ENCODE data around the gene PUSL1. TPM values are rescaled to one million over a fixed set of nuclear protein-coding genes. Genes with fewer than 3 reads are reported as not detected.

PUSL1 gene, protein sequence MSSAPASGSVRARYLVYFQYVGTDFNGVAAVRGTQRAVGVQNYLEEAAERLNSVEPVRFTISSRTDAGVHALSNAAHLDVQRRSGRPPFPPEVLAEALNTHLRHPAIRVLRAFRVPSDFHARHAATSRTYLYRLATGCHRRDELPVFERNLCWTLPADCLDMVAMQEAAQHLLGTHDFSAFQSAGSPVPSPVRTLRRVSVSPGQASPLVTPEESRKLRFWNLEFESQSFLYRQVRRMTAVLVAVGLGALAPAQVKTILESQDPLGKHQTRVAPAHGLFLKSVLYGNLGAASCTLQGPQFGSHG
- 15.7 and 17.9 TPM in 2 replicates for total RNA-seq
- total RNA-seq (2013) = 10.4 TPM
- polyA plus RNA-seq = 21.3 and 25.8 TPM in 2 replicates
- 27.0 and 27.2 TPM in 2 replicates for polyA minus RNA-seq

DNA sequence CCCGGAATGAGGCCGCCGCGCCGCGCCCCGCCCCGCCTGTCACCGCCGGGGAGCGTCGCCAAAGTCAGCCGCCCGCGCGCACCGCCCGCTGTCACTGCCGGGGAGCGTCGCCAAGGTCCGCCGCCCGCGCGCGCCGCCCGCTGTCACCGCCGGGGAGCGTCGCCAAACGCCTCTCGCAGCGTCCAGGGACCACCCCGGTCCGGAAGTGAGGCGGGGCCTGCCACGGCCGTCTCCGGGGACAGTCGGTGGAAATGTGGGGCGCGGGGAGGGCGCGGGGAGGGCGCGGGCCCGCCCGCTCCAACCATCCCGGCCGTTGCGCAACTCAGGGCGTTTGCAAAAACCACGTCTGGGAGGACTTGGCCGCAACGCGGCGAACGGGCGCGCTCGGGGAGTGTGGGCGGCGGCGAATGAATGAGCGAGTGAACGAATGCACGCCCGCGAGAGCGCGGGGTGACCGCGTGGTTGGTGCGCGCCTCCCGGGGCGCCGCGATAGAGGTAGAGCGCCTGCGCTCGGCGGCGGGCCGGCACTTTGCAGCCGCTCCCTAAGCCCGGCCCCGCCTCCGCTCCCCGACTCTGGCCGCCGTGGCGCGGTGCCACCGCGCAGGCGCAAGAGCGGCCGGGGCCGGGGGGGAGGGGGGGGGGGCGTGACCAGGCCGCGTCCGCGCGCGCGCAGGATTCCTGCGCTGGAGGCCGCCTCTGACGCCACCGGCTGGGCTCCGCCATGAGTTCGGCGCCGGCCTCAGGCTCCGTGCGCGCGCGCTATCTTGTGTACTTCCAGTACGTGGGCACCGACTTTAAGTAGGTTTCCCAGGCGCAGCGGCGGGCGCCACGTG is at the start of gene PUSL1, which contains the start of gene ACAP3:
Gene PUSL1 (plus strand): TSS at position 675 of the 833 bp plus-strand sequence. CDS start 47 bp downstream, at position 722.
Gene ACAP3 (minus strand): TSS at position 8 of the 833 bp plus-strand sequence. CDS start 115 bp downstream, outside the sequence.
- peaks cover 34 to 47% of the 10 kb centered on the region in 2 donors for H3K4me1 ChIP-seq (ENCODE audit: control insufficient read depth in 2 of 2, insufficient read depth in 2 of 2, low read length in 2 of 2)
- under 1% methylated on average over 110 of the region's 131 CpGs for WGBS (ENCODE audit: insufficient coverage)

More for the DNA sequence above, at the start of gene PUSL1, which contains the start of gene ACAP3:
- H3K4me3 Mint-ChIP-seq = peak within 1 kb of the TSS; percentile 90
- POLR2A ChIA-PET = no interaction called here
- H3K4me2 ChIP-seq (replicated peaks; ENCODE audit: low read depth, low read length, poor library complexity, severe bottlenecking) = peak within 1 kb of the TSS; percentile 99
- TF ChIP-seq, protein P1, sequence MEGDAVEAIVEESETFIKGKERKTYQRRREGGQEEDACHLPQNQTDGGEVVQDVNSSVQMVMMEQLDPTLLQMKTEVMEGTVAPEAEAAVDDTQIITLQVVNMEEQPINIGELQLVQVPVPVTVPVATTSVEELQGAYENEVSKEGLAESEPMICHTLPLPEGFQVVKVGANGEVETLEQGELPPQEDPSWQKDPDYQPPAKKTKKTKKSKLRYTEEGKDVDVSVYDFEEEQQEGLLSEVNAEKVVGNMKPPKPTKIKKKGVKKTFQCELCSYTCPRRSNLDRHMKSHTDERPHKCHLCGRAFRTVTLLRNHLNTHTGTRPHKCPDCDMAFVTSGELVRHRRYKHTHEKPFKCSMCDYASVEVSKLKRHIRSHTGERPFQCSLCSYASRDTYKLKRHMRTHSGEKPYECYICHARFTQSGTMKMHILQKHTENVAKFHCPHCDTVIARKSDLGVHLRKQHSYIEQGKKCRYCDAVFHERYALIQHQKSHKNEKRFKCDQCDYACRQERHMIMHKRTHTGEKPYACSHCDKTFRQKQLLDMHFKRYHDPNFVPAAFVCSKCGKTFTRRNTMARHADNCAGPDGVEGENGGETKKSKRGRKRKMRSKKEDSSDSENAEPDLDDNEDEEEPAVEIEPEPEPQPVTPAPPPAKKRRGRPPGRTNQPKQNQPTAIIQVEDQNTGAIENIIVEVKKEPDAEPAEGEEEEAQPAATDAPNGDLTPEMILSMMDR (IDR thresholded peaks at IDR 0.05) = no peak
- no peak for TF ChIP-seq EZH2 (IDR thresholded peaks at IDR 0.05; ENCODE audit: borderline replicate concordance, insufficient read depth, low read depth, low read length, poor library complexity, severe bottlenecking)
- peak within 1 kb of the TSS; percentile 95 for H3K27ac Mint-ChIP-seq
- H3K9ac ChIP-seq (ENCODE audit: low read length) = peak within 1 kb of the TSS; percentile 93
- H3K27me3 Mint-ChIP-seq = no peaks in the 10 kb centered on the region
- CTCF ChIA-PET = no interaction called here
- intact Hi-C loops (cut with micrococcal nuclease) = loop anchor here (1.0 to 5.0 kb wide), 5 partner anchors 16 to 296 kb away; partner anchors contain the start of genes B3GALT6, C1orf159, CPTP and INTS11
- peak; percentile 95 for DNase-seq
- H3K79me2 ChIP-seq (ENCODE audit: control insufficient read depth, insufficient read depth, low read length) = peaks cover 39% of the 10 kb centered on the region
- H3K27me3 ChIP-seq (replicated peaks in 1 of 4; ENCODE audit: control extremely low read depth in 1 of 4, control insufficient read depth in 3 of 4, insufficient read depth in 4 of 4, low read length in 3 of 4) = no peaks in the 10 kb centered on the region
- H3K9me3 Mint-ChIP-seq (ENCODE audit: insufficient read depth) = no peaks in the 10 kb centered on the region
- H3K9me3 ChIP-seq (ENCODE audit: control extremely low read depth in 1 of 3, control insufficient read depth in 2 of 3, insufficient read depth in 1 of 3, low read length in 2 of 3) = no peaks in the 10 kb centered on the region
- peak within 1 kb of the TSS; percentile 31 to 92 (median 82) for H3K4me3 ChIP-seq (ENCODE audit: control extremely low read depth in 1 of 5, extremely low read depth in 1 of 5, insufficient read depth in 1 of 5, low read depth in 2 of 5, low read length in 4 of 5)
- peak within 1 kb of the TSS; percentile 95 for H2AFZ ChIP-seq (ENCODE audit: insufficient read depth, low read depth, low read length, poor library complexity, severe bottlenecking)
- H3K36me3 ChIP-seq (replicated peaks in 1 of 2; ENCODE audit: control extremely low read depth in 1 of 2, control insufficient read depth in 1 of 2, extremely low read depth in 1 of 2, insufficient read depth in 2 of 2, low read length in 1 of 2) = peaks cover 0 to 18% of the 10 kb centered on the region in 2 experiments
- peak within 1 kb of the TSS; percentile 84 to 89 for H3K27ac ChIP-seq (ENCODE audit: low read length in 2 of 2)
- ATAC-seq (ENCODE audit: low read depth) = peak; percentile 62
- peaks cover 36% of the 10 kb centered on the region for H4K20me1 ChIP-seq (ENCODE audit: control insufficient read depth, insufficient read depth, low read length, poor library complexity, severe bottlenecking)
- peaks cover 33% of the 10 kb centered on the region for H3K4me1 Mint-ChIP-seq

Measured in B cell (primary cell).